Measurements from ENCODE around the gene SERPINA3. TPM values are rescaled to one million over a fixed set of nuclear protein-coding genes. Genes with fewer than 3 reads are reported as not detected.
A peak's percentile ranks its signal among the peaks of the same experiment; 100 is the strongest.

The SERPINA3 gene
- total RNA-seq, 4 donors from 2014 or later: 3.3 to 223 (median 54.8) TPM

DNA sequence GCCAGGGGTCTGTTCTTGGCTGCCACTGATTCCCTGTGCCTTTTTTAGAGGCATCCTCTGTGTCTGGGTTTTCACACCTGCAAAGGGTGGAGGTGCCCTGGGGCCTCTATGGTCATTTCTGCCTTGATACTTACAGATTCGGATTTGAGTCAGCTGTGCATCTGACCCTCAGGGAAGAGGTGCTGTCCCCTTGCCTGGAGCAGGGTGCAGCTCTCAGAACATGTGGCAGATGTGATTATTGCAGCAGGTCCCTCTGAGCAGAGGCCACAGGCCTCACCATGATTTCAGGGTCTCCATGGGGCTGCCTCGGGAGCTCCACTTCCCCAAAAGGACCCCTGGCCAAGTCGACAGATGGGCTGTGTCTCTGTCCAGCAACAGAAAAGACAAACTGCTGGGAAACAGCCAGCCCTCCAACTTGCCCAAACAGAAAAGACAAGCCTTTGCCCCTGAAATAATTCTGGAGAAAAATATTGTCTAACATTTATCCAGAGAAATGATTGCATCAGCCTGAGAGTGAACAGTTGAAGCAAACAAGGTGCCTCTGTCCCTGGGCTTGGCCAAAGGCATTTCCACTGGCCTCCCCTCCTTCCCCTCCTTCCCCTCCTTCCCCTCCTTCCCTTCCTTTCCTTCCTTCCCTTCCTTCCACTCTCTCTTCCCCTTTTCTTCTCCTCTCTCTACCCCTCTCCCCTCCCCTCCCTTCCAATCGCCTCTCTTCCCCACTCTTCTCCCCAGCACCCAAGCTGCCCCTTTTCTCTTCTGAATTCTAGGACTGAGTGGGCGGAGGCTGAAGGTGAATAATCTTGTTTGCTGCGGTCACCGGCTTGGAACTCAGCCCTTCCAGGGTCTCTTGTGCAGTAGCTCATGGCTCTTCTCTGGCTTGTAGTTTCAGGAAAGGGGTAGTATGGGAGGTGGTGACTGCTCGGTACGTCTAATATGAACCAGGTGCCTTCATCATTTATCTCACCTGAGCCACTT, 676 bp downstream of the SERPINA3 start:
- Histone ChIP-seq H3K4me1 (peaks cover 3 to 36% (median 3%) of the 10 kb centered on the region in 3 donors), H3K27ac (peak overlapping the region in 3 of 4 donors; percentile 11 to 76 (median 64)), H3K27me3 (no peaks in the 10 kb centered on the region), H3K4me3 (peak overlapping the region in 2 of 4 donors; percentile 25 to 48), H3K36me3 (no peaks in the 10 kb centered on the region), H3K9me3 (peaks cover 0 to 19% (median 7%) of the 10 kb centered on the region in 3 donors)
- WGBS, 2 donors: 37 to 47% methylated on average over 5 to 6 of the region's 9 CpGs
- DNase-seq: no peak
- TF ChIP-seq POLR2A (IDR thresholded peaks at IDR 0.05) (no peak), CTCF (IDR thresholded peaks at IDR 0.05) (no peak)
- intact Hi-C loops (cut with DNase I): no loop called here

DNA sequence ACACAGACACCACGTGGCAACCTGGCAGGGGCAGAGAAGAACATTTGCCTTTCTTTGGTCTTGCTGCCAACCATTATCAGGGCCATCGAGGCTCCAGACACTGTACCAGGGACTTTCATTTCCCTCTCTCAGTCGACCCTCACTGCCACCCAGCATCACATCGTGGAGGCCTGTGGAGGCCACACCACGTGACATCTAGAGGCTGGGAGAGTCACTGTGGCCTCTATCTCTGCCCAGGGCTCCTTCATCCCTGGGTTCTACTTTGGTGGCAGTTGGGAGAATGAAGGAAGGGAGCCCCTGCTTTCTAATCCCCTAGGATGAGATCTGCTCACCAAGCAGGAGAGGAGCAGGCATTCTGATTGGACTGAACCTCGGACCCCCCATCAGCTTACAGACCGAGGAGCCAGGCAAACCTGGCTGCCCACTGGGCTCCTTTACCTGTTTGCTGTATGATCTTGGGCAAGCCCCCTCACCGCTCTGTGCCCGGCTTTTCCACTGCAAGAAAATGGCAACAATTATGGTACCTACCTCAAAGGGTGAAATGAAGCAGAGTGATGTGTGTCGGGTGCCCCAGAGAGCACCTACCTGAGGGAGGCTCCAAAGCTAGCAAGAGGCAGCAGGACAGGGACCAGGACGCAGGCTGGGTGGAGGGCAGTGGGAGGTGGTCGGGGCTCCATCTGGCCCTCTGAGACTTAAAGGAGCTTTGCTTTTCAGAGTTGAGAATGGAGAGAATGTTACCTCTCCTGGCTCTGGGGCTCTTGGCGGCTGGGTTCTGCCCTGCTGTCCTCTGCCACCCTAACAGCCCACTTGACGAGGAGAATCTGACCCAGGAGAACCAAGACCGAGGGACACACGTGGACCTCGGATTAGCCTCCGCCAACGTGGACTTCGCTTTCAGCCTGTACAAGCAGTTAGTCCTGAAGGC, 1.8 kb downstream of the SERPINA3 start:
- DNase-seq: no peak
- WGBS, 2 donors: 84 to 86% methylated on average over 11 to 16 of the region's 20 CpGs
- intact Hi-C loops (cut with DNase I): no loop called here
- Histone ChIP-seq H3K4me1 (peaks cover 3 to 36% (median 3%) of the 10 kb centered on the region in 3 donors), H3K4me3 (peak overlapping the region in 2 of 4 donors; percentile 25 to 48), H3K27me3 (no peaks in the 10 kb centered on the region), H3K9me3 (peaks cover 0 to 30% (median 15%) of the 10 kb centered on the region in 3 donors), H3K36me3 (peaks cover 0 to 2% (median 0%) of the 10 kb centered on the region in 3 donors), H3K27ac (peak overlapping the region in 2 of 4 donors; percentile 64 to 76)
- TF ChIP-seq CTCF (IDR thresholded peaks at IDR 0.05) (no peak), POLR2A (IDR thresholded peaks at IDR 0.05) (no peak)

GRCh38 chr14:94614802-94615201, 2.6 kb downstream of the SERPINA3 start:
- intact Hi-C loops (cut with DNase I): no loop called here
- Histone ChIP-seq H3K36me3 (peaks cover 0 to 8% (median 0%) of the 10 kb centered on the region in 3 donors), H3K4me3 (peak overlapping the region in 2 of 4 donors; percentile 5 to 48), H3K9me3 (peaks cover 0 to 36% (median 17%) of the 10 kb centered on the region in 3 donors), H3K27ac (no peak overlapping the region), H3K4me1 (peaks cover 3 to 33% (median 3%) of the 10 kb centered on the region in 3 donors), H3K27me3 (no peaks in the 10 kb centered on the region)
- WGBS, 2 donors: 88 to 97% methylated on average over 4 to 6 of the region's 7 CpGs
- DNase-seq: no peak
- TF ChIP-seq CTCF (IDR thresholded peaks at IDR 0.05) (no peak), POLR2A (IDR thresholded peaks at IDR 0.05) (no peak)

- WGBS, 2 donors: no CpG with 5 or more reads among the region's 3 CpGs
- intact Hi-C loops (cut with DNase I): no loop called here
- Histone ChIP-seq H3K4me3 (peak overlapping the region in 2 of 4 donors; percentile 9 to 48), H3K27me3 (no peaks in the 10 kb centered on the region), H3K4me1 (peaks cover 3 to 30% (median 3%) of the 10 kb centered on the region in 3 donors), H3K9me3 (peaks cover 0 to 36% (median 17%) of the 10 kb centered on the region in 3 donors), H3K27ac (no peak overlapping the region), H3K36me3 (peaks cover 0 to 8% (median 0%) of the 10 kb centered on the region in 3 donors)
- no peak for TF ChIP-seq CTCF (IDR thresholded peaks at IDR 0.05)
- no peak for TF ChIP-seq POLR2A (IDR thresholded peaks at IDR 0.05)
- DNase-seq: no peak
These were observed 3.1 kb downstream of the SERPINA3 start for GRCh38 chr14:94615254-94615653.
